Suprapubic skin (tissue), 4 donors: Measurements from ENCODE around the gene TRDN. TPM values are rescaled to one million over a fixed set of nuclear protein-coding genes. Genes with fewer than 3 reads are reported as not detected.

ENCODE experiments used
- DNase-seq, 2 donors: peaks; one replicate each; pipeline ENCODE4 v3.0.0-alpha.2; 2019; ENCODE audit warnings: low spot score in 2 of 2
- H3K27ac ChIP-seq: fragments of 200-600 bp; sonication (generic); one replicate; pipeline ENCODE4 v1.5.1; 2019
- H3K27me3 ChIP-seq: fragments of 200-600 bp; sonication (generic); one replicate; pipeline ENCODE4 v1.5.1; 2019
- H3K36me3 ChIP-seq: fragments of 200-600 bp; sonication (generic); one replicate; pipeline ENCODE4 v1.5.1; 2019
- H3K4me1 ChIP-seq: fragments of 200-600 bp; sonication (generic); one replicate; pipeline ENCODE4 v1.5.1; 2019
- H3K4me3 ChIP-seq: fragments of 200-600 bp; sonication (generic); one replicate; pipeline ENCODE4 v1.5.1; 2019; ENCODE audit warnings: mild to moderate bottlenecking
- H3K9me3 ChIP-seq: fragments of 200-600 bp; sonication (generic); one replicate; pipeline ENCODE4 v1.5.1; 2019
- CTCF ChIP-seq, 2 donors: fragments of 200-600 bp in 1 of 2; fragments of 450-650 bp in 1 of 2; sonication (generic) in 1 of 2; IDR thresholded peaks; one replicate each; pipeline ENCODE4 v1.5.1; 2016 to 2019; ENCODE audit warnings: antibody characterized with exemption in 2 of 2, mild to moderate bottlenecking in 1 of 2, moderate library complexity in 1 of 2
- EP300 ChIP-seq: sonication (generic); formaldehyde crosslinking; IDR thresholded peaks from one replicate; pipeline ENCODE4 v1.6.1; 2017; ENCODE audit warnings: antibody characterized with exemption
- POLR2A ChIP-seq, 2 donors: fragments of 450-650 bp; IDR thresholded peaks; one replicate each; pipeline ENCODE4 v1.6.1; 2017; ENCODE audit warnings: antibody characterized with exemption in 2 of 2, mild to moderate bottlenecking in 2 of 2, moderate library complexity in 2 of 2
- POLR2AphosphoS5 ChIP-seq, 3 donors: sonication (generic); formaldehyde crosslinking; IDR thresholded peaks; one replicate each; pipeline ENCODE4 v1.6.1; 2017; ENCODE audit warnings: antibody characterized with exemption in 3 of 3
- WGBS: methylation state at CpG from one replicate; pipeline ENCODE4 v1.1.5; 2018; 5-methylcytosine and 5-hydroxymethylcytosine counted together
- total RNA-seq, 4 donors: library from RNA; depleted of rRNA; stranded (reverse); fragments of >200 nt; gene quantifications; one replicate each; pipeline ENCODE4 v1.1.0, GENCODE V29; 2016

TRDN gene
- total RNA-seq, 4 donors from 2014 or later = not detected

- TF ChIP-seq CTCF (IDR thresholded peaks at IDR 0.05) = no peak
- no peak for TF ChIP-seq EP300
- no peak for TF ChIP-seq POLR2A (IDR thresholded peaks at IDR 0.05)
- no peak for TF ChIP-seq POLR2AphosphoS5 (IDR thresholded peaks at IDR 0.05)
- WGBS = 80% methylated on average over 1 of the region's 1 CpG
- no peak overlapping the region for H3K27ac ChIP-seq
- no peaks in the 10 kb centered on the region for H3K36me3 ChIP-seq
- no peaks in the 10 kb centered on the region for H3K27me3 ChIP-seq
- DNase-seq = no peak
- no peaks in the 10 kb centered on the region for H3K4me1 ChIP-seq
- no peaks in the 10 kb centered on the region for H3K9me3 ChIP-seq
- no peak overlapping the region for H3K4me3 ChIP-seq
Measured at GRCh38 chr6:123420512-123420911, 216.2 kb downstream of the TRDN start.

GRCh38 chr6:123418071-123418470 lies 218.7 kb downstream of the TRDN start:
- no peaks in the 10 kb centered on the region for H3K36me3 ChIP-seq
- TF ChIP-seq POLR2A (IDR thresholded peaks at IDR 0.05) = no peak
- no peak for TF ChIP-seq CTCF (IDR thresholded peaks at IDR 0.05)
- TF ChIP-seq EP300 = no peak
- no peak for TF ChIP-seq POLR2AphosphoS5 (IDR thresholded peaks at IDR 0.05)
- H3K4me3 ChIP-seq = no peak overlapping the region
- WGBS = 39% methylated on average over 3 of the region's 3 CpGs
- no peaks in the 10 kb centered on the region for H3K9me3 ChIP-seq
- no peaks in the 10 kb centered on the region for H3K4me1 ChIP-seq
- H3K27ac ChIP-seq = no peak overlapping the region
- no peak for DNase-seq
- no peaks in the 10 kb centered on the region for H3K27me3 ChIP-seq

- Histone ChIP-seq H3K4me3 (no peak overlapping the region), H3K9me3 (no peaks in the 10 kb centered on the region), H3K27ac (no peak overlapping the region), H3K27me3 (no peaks in the 10 kb centered on the region), H3K36me3 (no peaks in the 10 kb centered on the region), H3K4me1 (no peaks in the 10 kb centered on the region)
- DNase-seq = no peak
- 57% methylated on average over 3 of the region's 3 CpGs for WGBS
- TF ChIP-seq POLR2A (IDR thresholded peaks at IDR 0.05) = no peak
- TF ChIP-seq POLR2AphosphoS5 (IDR thresholded peaks at IDR 0.05) = no peak
- no peak for TF ChIP-seq EP300
- no peak for TF ChIP-seq CTCF (IDR thresholded peaks at IDR 0.05)
Measured at GRCh38 chr6:123417535-123417934, 219.2 kb downstream of the TRDN start.

GRCh38 chr6:123415844-123416468 lies 220.8 kb downstream of the TRDN start:
- TF ChIP-seq POLR2A (IDR thresholded peaks at IDR 0.05) = no peak
- peak; percentile 11 to 49 for TF ChIP-seq CTCF (IDR thresholded peaks at IDR 0.05)
- Histone ChIP-seq H3K9me3 (no peaks in the 10 kb centered on the region), H3K4me3 (no peak overlapping the region), H3K27me3 (no peaks in the 10 kb centered on the region), H3K36me3 (no peaks in the 10 kb centered on the region), H3K4me1 (no peaks in the 10 kb centered on the region), H3K27ac (no peak overlapping the region)
- DNase-seq = no peak
- 8% methylated on average over 6 of the region's 6 CpGs for WGBS

GRCh38 chr6:123404975-123405374 lies 231.8 kb downstream of the TRDN start:
- no peak for DNase-seq
- H3K4me1 ChIP-seq = no peaks in the 10 kb centered on the region
- H3K27ac ChIP-seq = no peak overlapping the region
- no peak overlapping the region for H3K4me3 ChIP-seq
- H3K9me3 ChIP-seq = no peaks in the 10 kb centered on the region
- H3K27me3 ChIP-seq = no peaks in the 10 kb centered on the region
- TF ChIP-seq POLR2A (IDR thresholded peaks at IDR 0.05) (no peak), POLR2AphosphoS5 (IDR thresholded peaks at IDR 0.05) (no peak), EP300 (no peak), CTCF (IDR thresholded peaks at IDR 0.05) (no peak)
- H3K36me3 ChIP-seq = no peaks in the 10 kb centered on the region
- WGBS = 100% methylated on average over 1 of the region's 1 CpG
